HG03571 (cell line): ENCODE data around the gene RAP1A.

Experiments
- ATAC-seq: cut with Tn5 transposase; IDR thresholded peaks from one replicate; pipeline ENCODE4 v1.9.1; 2021; ENCODE audit not compliant: unreplicated experiment

Gene RAP1A

DNA sequence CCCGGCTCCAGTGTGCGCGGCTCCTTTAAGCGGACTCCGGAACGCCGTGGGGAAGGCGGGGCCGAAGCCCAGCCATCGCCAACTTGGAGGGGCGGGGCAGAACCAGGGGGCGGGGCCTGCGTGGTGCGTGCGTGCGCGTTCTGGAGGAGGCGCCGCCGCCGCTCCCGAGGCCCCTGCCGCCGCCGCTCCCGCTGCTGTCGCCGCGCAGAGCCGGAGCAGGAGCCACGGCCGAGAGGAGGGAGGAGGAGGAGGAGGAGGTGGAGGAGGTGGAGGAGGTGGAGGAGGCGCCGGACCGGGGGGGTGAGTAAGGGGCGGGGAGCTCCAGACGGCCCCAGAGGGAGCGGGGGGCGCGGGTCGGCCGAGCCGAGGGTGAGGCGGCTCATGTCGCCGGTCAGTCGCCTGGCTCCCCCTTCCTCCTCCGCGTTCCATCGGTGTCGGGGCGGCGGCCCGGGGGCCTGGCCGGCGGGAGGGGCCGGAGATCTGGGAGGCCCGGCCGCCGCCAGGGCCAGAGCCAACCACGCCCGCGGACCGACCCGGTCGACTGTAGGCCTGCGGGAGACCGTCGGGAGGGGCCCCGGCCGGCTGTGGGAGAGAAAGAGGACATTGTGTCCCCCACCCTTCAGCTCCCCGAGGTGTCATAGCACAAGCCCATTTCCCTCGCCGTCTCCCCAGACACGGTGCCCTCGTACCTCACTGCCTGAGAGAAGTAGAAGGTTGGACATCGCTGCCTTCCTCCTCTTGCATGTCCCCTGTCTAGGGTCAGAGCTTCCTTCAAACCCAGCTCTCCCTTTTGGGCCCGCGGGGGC, at the start of gene RAP1A:
Gene RAP1A, plus strand, starts transcription at position 155 of the 806 bp plus-strand sequence. CDS start 71,572 bp downstream, outside the sequence.
- peak; percentile 53 for ATAC-seq

DNA sequence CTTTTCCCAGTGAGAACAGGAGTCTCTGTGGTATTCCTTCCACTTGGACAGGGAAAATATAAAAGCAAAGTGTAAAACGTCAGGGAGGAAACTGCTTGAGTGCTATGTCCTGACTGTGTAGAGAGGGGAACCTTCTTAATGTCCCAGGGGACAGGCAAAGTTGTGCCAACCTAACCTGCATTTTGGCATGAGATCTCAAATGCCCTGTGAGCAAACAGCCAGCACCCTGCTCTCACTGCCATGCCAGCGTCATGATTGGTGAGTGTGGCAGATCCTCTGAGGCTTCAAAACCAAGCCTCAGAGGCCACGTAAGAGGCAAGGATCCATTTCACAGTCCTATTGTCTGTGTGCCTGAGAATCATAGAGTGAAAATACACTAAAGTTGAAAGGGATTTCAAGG, 49.7 kb upstream of the RAP1A start:
- ATAC-seq, result no peak

DNA sequence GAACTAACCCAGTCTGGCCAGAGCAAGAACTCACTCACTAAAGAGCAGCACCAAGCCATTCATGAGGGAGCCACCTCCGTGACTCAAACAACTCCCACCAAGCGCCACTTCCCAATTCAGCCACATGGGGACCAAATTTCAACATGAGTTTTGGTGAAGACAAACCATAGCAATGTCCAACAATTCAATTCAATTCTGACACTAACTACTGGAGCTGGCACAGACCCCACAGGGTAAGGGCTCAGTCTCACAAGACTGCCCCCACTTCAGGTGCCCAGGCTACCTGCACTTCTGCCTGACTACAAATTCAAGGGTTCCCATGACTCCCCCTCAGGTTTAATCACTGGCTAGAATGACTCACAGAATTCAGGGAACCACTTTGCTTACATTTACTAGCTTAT, 48.8 kb upstream of the RAP1A start:
- no peak for ATAC-seq

DNA sequence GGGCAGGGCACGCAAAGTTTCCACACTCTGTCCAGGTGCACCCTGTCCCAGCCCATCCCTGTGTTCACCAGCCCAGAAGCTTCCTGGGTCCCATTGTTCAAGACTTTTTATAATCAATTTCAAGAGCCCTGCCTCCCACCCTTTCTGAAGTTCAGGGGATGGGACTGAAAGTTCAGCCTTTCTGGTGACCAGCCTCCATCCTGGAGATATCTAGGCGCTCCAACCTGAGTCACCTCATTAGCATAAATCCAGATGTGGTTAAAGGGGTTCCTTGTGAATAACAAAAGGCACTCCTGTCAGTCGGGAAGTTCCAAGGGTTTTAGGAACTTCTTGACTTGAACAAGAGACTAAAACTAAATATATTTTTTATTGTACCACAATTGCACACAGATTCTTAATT, 48.4 kb upstream of the RAP1A start:
- no peak for ATAC-seq

DNA sequence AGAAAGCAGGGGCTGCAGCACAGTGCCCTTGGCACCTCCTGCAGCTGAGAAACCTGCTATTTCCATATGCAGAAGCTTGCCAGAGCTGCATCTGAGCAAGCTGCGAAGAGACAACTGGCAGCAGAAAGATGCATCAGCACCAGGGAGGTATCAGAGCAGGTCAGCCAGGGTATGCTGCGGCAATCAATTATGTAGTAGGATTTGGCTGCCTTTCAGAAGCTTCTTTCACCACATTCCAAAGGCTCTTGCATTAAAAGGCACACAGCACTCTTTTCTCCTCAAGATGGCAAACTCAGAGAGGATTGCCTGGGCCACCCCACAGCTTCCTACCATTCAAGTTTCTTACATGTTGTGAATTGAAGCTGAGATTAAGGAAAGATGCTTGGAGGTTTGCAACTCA, 47.6 kb upstream of the RAP1A start:
- no peak for ATAC-seq

DNA sequence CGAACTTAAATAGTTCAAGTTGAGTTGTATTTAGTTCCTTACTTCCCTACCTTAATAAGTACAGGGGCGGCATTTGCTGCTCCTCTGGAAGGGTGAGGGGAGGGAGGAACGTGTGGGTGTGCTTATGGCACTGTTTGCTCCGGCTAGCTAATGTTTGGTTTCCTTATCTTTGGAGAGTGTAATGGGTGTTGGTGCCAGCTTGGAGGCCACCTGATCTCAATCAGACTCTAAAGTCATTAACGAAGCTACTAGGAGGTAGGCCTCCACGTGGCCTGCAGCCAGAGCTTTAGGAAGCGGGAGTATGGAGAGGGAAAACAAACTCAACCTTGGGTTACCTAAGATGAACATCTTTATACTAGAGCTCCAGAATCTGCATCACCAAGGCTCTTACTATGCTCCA, 43.0 kb upstream of the RAP1A start:
- ATAC-seq, result no peak

DNA sequence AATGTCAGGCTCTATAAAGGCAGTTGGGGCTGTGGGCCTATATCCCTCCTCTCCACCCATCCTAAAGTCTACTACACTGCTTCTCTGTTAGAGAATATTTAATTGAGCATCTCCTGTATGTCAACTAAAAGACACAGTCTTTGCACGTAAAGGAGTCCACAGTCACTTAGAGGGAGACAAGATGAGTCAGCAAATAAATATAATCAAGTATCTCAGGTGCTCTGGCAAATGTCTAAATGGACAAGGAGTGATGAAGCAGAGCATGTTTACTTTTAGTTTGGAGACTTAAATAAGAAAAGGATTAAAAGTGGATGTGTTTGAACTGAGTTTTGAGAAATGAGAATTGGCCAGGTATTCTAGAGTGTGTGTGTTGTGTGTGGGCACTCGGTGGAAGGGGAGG, 41.8 kb upstream of the RAP1A start:
- ATAC-seq, result no peak

DNA sequence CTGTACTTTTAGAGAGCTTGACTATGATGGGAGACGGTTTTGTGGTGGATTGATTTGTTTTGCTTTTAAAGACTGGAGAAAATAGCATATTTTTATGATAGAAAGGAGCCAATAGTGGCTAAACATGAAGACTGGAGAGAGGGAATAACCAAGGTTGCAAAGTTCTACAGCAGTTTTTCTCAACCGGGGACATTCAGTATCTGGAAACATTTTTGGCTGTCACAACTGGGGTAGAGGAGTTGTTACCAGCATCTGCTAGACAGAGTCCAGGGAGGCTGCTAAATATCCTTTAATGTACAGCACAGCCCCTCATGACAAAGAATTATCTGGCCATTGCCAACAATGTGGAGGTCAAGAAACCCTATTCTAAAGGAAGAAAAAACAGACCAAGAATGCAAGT, 38.4 kb upstream of the RAP1A start:
- no peak for ATAC-seq

DNA sequence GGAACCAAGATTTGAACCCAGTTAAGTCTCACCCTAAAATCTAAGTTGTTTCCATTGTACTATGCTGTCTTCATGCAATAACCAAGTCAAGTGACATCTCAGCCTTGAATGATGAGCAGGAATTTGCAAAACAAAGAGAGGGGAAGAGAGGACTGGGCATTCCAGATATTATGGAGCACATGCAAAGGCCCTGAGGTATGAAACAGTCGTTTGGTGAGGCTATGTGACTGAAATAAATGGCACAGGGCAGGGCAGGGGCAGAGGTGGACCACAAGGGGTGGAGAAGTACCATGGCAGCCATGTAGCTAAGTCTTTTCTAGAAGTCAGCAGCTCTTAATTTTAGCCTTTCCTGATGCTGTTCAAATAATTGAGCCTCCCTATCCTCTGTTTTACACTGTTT, 37.6 kb upstream of the RAP1A start:
- no peak for ATAC-seq

DNA sequence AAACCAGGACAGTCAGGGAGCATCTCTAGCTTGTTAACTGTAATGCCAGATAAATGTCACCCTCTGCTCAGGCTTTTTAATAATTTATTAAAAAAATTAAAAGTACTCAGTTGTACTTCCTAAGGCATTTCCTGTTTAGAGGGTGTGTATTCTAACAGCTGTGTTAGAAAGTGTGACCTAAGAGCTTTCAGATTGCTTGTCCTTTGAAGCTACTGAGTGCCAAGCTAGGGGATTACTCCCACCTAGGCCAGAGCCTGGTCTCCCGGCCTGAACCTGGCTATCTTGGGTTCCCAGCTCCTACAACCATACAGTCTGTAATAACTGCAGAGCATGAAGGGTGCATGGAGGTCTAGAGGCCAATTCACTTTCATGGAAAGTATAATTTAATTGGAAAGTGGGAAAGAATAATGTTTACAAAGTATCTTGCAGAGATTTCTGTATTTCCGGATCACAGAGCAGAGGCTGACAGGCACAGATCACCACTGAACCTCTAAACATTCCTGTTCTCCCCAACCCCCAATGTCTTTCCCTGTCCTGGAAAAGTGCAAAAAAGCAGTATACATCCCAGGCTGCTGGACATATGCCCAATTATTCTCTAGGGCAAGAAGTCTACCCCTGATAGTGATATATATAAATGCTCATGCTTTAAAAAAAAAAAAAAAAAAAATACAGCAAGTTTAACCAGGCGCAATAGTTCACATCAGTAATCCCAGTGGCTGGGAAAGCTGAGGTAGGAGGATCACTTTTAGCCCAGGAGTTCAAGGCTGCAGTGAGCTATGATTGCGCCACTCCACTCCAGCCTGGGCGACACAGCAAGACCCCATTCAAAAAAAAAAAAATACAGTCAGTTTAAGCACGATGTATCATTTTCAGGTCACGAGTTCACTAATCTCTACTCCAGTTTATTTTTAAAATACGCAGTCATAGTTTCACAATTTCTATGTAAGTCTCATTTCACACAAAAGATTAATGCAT, 36.7 kb upstream of the RAP1A start:
- no peak for ATAC-seq

DNA sequence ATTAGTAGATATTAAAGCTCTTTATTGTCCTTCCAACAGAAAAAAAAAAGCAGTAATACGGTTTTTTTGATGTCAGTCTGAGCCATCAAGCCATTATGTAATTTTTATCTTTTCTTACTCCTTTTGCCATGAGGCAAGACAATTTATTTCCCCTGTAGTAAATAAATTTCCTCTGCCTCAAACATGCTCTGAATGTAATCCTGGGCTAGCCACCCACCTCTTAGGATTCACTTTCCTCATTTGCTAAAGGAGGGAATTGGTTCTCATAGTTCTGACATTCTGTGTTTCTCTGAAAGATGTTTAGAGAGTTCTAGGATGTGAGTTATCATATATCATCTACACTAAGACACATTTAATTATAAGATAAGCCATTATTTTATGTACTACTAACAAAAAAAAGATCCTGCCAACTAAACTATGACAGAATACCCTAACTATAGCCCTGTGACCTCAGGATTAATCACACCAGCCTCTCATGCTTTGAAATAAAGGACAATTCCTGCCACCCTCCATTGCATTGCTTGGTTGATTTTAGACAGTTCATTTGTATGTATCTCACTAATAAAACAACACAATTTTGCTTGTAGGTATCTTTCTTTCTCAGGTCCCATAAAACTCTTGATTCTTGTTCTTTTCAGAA, 34.0 kb upstream of the RAP1A start:
- no peak for ATAC-seq

DNA sequence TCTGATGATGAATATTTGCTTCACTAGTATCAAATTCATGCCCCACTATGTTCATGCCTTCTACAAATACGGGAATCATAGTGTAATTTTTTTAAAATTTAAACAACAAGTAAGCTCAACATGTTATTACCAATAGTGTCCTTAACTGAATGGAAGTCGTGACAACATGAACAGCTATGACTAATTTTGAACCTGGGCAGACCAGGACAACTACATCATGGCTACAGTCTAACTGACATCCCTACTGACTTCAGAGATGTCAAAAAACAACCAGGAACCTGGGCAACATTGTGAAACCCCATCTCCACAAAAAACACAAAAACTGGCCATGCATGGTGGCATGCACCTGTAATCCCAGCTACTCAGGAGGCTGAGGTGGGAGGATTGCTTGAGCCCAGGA, 33.5 kb upstream of the RAP1A start:
- no peak for ATAC-seq

DNA sequence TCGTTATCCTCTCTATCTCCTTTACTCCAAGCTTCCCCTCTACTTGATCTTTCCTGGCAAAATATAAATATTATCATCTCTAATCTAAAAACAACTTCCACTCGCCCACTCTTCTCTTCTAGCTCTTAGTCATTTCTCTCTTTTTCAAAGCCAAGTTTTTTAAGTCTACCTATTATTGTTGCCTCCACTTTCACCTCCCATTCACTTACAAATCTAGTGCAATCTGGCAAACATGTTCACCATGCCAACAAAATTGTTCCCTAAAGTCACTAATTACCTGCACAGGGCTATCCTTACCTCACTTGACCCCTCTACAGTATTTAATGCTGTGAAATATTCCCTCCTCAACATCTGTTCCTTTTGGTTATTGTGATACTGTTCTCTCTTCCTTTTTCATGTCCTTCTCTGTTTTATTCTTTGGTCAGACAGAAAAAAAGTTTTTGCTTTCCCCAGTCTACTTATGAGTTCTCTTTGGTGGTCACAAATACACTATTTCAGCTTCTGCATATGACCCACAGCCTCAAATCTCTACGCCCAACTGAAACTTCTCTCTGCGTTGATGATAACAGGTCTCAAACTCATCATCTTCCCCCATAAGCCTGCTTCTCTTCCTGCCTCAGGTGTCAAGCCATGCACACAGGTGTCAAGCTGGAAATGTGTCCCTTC, 31.9 kb upstream of the RAP1A start:
- no peak for ATAC-seq

DNA sequence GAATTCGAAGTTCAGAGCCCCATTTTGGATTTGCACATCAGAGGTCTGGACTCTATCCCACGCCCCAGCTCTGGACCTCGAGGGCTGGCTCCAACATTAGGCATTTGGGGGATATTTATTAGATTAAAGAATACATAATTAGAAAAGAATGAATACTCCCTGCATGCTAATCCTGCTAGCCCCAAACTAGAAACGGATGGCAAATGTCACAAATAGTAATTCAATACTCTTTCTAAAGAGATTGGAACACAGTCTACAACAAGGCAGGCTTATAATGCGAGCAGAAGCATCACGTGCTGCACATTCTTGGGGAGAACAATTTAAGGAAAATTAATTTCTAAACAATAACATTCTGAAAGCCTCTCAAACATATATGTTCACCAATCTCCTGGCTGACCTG, 27.7 kb upstream of the RAP1A start:
- no peak for ATAC-seq

DNA sequence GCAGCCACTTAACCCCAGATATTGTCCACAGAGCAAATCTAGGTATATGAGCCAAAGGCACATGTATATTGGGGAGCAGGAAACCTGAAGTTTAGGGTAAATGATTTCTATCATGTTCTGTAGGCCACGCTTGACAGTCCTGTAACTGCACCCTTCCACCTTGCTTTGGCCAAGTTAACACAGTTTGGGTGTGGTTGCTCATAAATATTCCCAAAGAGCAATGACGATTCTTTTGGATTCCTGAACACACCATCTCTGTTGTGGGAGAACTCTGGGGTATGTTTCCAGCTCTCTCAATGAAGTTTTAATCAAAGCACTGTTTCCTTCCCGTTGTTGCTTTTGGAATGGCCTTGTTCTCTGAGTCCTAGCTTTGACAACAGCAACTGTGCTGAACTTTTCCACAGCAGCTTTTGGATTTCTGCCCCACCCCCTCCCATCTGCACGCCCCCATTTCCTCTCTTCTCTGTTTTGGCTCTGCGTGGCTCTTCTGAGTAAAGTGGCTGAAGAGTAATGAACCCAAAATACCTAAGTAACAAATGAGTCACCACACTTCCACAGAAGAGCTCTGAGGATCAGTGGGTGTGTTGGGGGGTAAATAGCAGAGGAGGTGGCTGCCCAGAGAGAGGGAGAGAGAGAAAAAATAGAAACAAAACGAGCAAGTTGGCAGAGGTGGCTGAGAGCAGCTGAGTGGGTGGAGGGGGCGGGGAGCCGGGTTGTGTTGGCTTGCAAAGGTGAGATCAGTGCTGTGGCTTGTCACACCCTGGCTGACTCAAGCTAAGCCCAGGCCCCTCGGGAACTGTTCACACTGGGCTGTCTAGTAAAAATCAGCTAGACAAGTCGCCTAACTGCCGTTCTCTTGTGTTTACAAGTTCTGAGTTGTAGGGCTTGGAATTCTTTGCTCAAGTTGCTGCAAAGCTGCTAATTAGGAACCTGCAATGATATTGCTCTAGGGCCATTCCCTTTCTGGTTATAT, 26.9 kb upstream of the RAP1A start:
- ATAC-seq, result peak; percentile 81

DNA sequence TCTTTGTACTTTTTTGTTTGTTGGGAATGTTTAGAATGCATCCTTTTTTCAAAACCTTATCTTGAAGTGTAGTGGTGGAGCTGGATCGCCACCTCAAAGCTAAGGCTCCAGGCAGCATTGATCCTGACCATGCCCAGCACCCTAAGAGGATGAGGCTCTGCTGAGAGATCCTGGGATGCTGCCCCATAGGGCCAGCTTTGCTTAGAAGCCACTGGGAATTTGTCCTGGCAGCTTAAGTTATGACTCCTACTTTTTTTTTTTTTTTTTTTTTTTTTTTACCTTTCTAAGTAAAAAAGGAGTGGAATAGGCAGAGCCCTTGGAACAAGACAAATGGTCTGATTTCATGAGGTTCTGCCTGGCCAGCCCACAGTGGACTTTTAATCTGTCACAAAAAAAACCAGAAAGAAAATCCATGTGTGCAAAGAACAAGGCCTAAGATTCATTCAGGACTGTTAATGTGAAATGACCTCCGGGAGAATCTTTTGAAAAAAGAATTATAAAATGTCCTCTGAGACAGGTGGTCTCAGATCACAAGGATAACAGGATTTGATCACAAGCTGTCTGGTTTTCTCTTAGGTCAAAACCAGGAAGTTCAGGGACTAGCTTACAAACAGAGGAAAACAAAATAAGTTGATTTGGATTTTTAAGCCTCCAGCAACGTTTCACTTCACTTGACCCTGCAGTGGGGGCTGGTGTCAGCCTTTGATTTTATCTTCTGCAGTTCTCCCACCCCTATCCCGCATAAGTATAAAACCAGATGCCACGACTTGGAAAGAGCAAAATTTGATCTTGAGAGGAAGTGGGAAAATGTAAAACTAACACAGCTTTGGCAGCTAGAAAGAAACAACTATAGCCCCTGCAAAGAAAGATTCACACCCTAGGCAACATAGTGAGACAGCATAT, 25.9 kb upstream of the RAP1A start:
- no peak for ATAC-seq

DNA sequence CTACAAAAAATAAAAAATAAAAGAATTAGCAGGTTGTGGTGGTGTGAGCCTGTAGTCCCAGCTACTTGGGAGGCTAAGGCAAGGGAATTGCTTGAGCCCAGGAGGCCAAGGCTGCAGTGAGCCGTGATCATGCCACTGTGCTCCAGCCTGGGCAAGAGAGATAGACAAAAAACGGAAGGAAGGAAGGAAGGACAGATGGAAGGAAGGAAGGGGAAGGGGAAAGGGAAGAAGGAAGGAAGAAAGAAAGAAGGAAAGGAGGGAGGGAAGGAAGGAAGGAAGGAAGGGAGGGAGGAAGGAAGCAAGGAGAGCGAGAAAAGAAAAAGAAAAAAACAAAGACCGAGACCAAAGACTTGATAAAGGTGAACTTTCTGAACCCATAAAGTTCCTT, 25.3 kb upstream of the RAP1A start:
- no peak for ATAC-seq

DNA sequence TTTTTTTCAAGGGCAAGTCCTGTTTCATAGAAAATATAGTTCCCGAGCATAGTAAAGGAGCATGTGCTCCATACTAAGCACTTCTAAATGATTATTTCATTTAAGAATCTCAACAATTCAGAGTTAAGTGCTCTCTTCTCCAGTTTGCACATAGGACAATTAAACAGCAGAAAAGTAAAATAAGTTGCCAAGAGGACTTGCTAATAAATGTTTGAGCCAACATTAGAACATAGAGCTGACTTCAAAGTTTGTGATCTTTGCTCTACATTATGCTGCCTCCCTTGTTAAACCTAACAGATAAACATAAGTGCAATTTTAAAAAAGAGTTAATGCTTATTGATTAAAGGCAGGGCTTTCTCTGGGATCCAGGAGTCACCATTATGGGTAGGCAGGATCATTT, 23.8 kb upstream of the RAP1A start:
- ATAC-seq, result no peak

DNA sequence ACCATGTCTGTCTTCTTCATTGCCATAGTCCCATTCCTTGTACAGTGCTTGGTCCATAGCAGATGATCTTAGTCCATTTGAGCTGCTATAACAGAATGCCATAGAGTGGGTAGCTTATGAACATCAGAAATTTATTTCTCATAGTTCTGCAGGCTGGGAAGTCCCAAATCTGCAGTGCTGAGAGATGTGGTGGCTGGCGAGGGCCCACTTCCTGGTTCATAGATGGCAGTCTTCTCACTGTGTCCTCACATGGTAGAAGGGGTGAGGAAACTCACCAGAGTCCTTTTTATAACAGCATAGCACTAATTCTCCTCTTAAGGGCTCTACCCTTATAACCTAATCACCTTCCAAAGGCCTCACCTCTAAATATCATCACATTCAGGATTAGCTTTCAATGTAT, 23.1 kb upstream of the RAP1A start:
- no peak for ATAC-seq
